SK-N-SH treated with all-trans-retinoic acid at 6 μM for 48 hours (cell line): ENCODE measurements around the gene ARSB.

Experiments used
- CSDC2 ChIP-seq: fragments of 250-450 bp; sonication (Bioruptor Pico); IDR thresholded peaks from 2 replicates; pipeline ENCODE4 v1.5.0; 2020; ENCODE audit warnings: mild to moderate bottlenecking, moderate library complexity
- ISL1 ChIP-seq: fragments of 250-450 bp; sonication (Bioruptor Pico); IDR thresholded peaks from 2 replicates; pipeline ENCODE4 v2.1.2; 2022; ENCODE audit warnings: mild to moderate bottlenecking, moderate library complexity
- SNAI2 ChIP-seq: fragments of 250-450 bp; sonication (Bioruptor Pico); IDR thresholded peaks from 2 replicates; pipeline ENCODE4 v1.5.0; 2020; ENCODE audit warnings: mild to moderate bottlenecking, moderate library complexity
- TCF4 ChIP-seq: fragments of 250-450 bp; sonication (Bioruptor Pico); IDR thresholded peaks from 2 replicates; pipeline ENCODE4 v1.8.0; 2021; ENCODE audit warnings: mild to moderate bottlenecking, moderate library complexity, borderline replicate concordance
- ZFP3 ChIP-seq: fragments of 250-450 bp; sonication (Bioruptor Pico); IDR thresholded peaks from 2 replicates; pipeline ENCODE4 v1.5.0; 2020; ENCODE audit warnings: mild to moderate bottlenecking, moderate library complexity
- ZFP30 ChIP-seq: fragments of 450-650 bp; formaldehyde crosslinking; IDR thresholded peaks from 2 replicates; pipeline ENCODE4 v1.5.0; 2022; ENCODE audit warnings: mild to moderate bottlenecking, moderate library complexity
- ZNF565 ChIP-seq: fragments of 450-650 bp; formaldehyde crosslinking; conservative IDR thresholded peaks from 2 replicates; pipeline ENCODE4 v1.5.0; 2020; ENCODE audit warnings: low read depth, mild to moderate bottlenecking, moderate library complexity
- TF ChIP-seq, protein P1 (sequence below): fragments of 250-450 bp; sonication (Bioruptor Pico); IDR thresholded peaks from 2 replicates; pipeline ENCODE4 v1.8.0; 2020; ENCODE audit warnings: mild to moderate bottlenecking, moderate library complexity, borderline replicate concordance
- TF ChIP-seq, protein P2 (sequence below): fragments of 250-450 bp; sonication (Bioruptor Pico); IDR thresholded peaks from 2 replicates; pipeline ENCODE4 v1.8.0; 2021; ENCODE audit warnings: low read depth, mild to moderate bottlenecking, moderate library complexity, borderline replicate concordance

DNA sequence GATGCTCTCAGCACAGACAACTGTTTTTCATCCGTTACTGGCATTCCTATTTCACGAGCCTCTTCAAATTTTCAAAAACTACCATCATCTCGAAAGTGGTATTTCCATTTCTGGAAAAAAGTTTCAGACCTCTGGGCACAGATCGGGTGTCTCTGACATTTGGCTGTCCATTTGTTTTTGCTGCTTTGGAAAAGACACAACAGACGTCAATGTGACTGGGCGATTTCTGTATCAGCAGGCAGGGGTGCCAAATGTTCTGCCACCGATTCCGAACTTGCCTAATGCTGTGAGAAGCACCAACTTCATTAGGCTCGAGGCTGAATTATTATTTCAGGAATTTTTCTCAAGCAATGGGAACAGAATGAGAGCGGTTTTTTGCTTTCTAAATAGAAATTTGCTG is 105.6 kb downstream of the ARSB start:
- TF ChIP-seq, protein P1, sequence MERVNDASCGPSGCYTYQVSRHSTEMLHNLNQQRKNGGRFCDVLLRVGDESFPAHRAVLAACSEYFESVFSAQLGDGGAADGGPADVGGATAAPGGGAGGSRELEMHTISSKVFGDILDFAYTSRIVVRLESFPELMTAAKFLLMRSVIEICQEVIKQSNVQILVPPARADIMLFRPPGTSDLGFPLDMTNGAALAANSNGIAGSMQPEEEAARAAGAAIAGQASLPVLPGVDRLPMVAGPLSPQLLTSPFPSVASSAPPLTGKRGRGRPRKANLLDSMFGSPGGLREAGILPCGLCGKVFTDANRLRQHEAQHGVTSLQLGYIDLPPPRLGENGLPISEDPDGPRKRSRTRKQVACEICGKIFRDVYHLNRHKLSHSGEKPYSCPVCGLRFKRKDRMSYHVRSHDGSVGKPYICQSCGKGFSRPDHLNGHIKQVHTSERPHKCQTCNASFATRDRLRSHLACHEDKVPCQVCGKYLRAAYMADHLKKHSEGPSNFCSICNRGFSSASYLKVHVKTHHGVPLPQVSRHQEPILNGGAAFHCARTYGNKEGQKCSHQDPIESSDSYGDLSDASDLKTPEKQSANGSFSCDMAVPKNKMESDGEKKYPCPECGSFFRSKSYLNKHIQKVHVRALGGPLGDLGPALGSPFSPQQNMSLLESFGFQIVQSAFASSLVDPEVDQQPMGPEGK (CRISPR knock-in tag): no peak
- TF ChIP-seq ZFP3 (CRISPR knock-in tag) (no peak), ZFP30 (CRISPR knock-in tag) (no peak), TCF4 (CRISPR knock-in tag) (no peak), SNAI2 (CRISPR knock-in tag) (no peak), CSDC2 (no peak), ISL1 (CRISPR knock-in tag) (no peak), ZNF565 (no peak)
- TF ChIP-seq, protein P2, sequence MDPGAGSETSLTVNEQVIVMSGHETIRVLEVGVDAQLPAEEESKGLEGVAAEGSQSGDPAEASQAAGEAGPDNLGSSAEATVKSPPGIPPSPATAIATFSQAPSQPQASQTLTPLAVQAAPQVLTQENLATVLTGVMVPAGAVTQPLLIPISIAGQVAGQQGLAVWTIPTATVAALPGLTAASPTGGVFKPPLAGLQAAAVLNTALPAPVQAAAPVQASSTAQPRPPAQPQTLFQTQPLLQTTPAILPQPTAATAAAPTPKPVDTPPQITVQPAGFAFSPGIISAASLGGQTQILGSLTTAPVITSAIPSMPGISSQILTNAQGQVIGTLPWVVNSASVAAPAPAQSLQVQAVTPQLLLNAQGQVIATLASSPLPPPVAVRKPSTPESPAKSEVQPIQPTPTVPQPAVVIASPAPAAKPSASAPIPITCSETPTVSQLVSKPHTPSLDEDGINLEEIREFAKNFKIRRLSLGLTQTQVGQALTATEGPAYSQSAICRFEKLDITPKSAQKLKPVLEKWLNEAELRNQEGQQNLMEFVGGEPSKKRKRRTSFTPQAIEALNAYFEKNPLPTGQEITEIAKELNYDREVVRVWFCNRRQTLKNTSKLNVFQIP (CRISPR knock-in tag): no peak
